Gastrocnemius medialis (tissue), 4 donors: Measurements from ENCODE around the gene PRIMPOL.
"Not testable (repeated sequence)": the region's sequence is repeated elsewhere in the genome, so short reads cannot be mapped to it uniquely, and the experiment has no call there.

Experiments used
- CTCF ChIP-seq, 5 experiments: fragments of 450-650 bp in 3 of 5; fragments of 200-600 bp in 2 of 5; sonication (generic) in 2 of 5; IDR thresholded peaks in 4 of 5; conservative IDR thresholded peaks in 1 of 5; 1 replicate in 4 of 5; 2 replicates in 1 of 5; pipeline ENCODE4 v1.5.1; 2016 to 2019; ENCODE audit warnings: antibody characterized with exemption in 5 of 5, mild to moderate bottlenecking in 3 of 5, moderate library complexity in 3 of 5
- POLR2A ChIP-seq, 2 donors: fragments of 450-650 bp; IDR thresholded peaks; one replicate each; pipeline ENCODE4 v1.6.1; 2017; ENCODE audit warnings: antibody characterized with exemption in 2 of 2, mild to moderate bottlenecking in 2 of 2, moderate library complexity in 2 of 2

DNA sequence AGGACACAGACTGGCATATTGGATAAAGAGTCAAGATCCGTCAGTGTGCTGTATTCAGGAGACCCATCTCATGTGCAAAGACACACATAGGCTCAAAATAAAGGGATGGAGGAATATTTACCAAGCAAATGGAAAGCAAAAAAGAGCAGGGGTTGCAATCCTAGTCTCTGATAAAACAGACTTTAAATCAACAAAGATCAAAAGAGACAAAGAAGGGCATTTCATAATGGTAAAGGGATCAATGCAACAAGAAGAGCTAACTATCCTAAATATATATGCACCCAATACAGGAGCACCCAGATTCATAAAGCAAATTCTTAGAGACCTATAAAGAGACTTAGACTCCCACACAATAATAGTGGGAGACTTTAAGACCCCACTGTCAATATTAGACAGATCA, 46.7 kb upstream of the PRIMPOL start:
- not testable (repeated sequence) for TF ChIP-seq POLR2A (IDR thresholded peaks at IDR 0.05); CTCF (IDR thresholded peaks at IDR 0.05 in 4 of 5, conservative IDR thresholded peaks at IDR 0.05 in 1 of 5)
